ENCODE measurements around the gene IDNK.

Gene IDNK

GRCh38 chr9:83623679-83624076 is 735 bp downstream of the IDNK start:
- Mint-ChIP-seq H3K36me3 (no peaks in the 10 kb centered on the region), H3K4me1 (peaks cover 30% of the 10 kb centered on the region), H3K27me3 (no peaks in the 10 kb centered on the region), H3K9me3 (no peaks in the 10 kb centered on the region), H3K4me3 (peak overlapping the region; percentile 91), H3K27ac (peak overlapping the region; percentile 89)

DNA sequence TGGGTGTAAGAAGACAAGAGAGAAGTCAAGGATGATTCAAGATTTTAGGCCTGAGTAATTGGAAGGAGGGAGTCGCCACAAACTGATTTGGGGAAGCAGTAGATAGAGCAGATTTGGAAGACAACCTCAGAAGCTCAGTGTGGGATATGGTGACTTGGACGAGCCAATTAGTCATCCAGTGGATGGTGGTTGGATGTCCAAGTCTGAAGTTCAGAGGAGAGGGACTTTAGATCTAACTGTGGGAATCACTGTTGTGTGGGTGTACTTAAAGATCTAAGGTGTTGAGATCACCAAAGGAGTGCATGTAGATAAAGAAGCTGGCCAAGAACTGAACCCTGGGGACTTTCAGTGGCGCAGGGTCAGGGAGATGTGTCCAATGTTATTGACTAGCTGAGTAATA is 2.2 kb downstream of the IDNK start:
- H3K36me3 Mint-ChIP-seq = no peaks in the 10 kb centered on the region
- peaks cover 30% of the 10 kb centered on the region for H3K4me1 Mint-ChIP-seq
- H3K27ac Mint-ChIP-seq = peak overlapping the region; percentile 57
- H3K9me3 Mint-ChIP-seq = no peaks in the 10 kb centered on the region
- H3K4me3 Mint-ChIP-seq = no peak overlapping the region
- H3K27me3 Mint-ChIP-seq = no peaks in the 10 kb centered on the region

DNA sequence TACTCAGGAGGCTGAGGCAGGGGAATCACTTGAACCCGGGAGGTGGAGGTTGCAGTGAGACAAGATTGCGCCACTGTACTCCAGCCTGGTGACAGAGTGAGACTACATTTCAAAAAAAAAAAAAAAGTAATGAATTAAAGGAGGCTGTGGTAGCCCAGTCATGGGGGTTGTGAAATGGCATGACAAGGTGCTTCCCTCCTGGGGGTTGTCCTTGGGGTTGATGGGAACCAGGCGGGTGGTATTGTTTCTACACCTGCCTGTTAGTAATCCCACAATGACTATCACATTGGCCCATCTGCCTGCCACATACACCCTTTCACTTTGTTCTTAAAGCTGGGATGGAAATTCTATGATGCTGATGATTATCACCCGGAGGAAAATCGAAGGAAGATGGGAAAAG is 5.6 kb downstream of the IDNK start:
- peaks cover 2% of the 10 kb centered on the region for H3K36me3 Mint-ChIP-seq
- H3K4me1 Mint-ChIP-seq = peaks cover 25% of the 10 kb centered on the region
- no peak overlapping the region for H3K27ac Mint-ChIP-seq
- H3K4me3 Mint-ChIP-seq = no peak overlapping the region
- H3K9me3 Mint-ChIP-seq = no peaks in the 10 kb centered on the region
- H3K27me3 Mint-ChIP-seq = no peaks in the 10 kb centered on the region

GRCh38 chr9:83629433-83630104 is 6.6 kb downstream of the IDNK start:
- H3K27me3 Mint-ChIP-seq = no peaks in the 10 kb centered on the region
- no peak overlapping the region for H3K27ac Mint-ChIP-seq
- no peaks in the 10 kb centered on the region for H3K9me3 Mint-ChIP-seq
- H3K4me3 Mint-ChIP-seq = no peak overlapping the region
- H3K4me1 Mint-ChIP-seq = peaks cover 15% of the 10 kb centered on the region
- peaks cover 2% of the 10 kb centered on the region for H3K36me3 Mint-ChIP-seq

- Mint-ChIP-seq H3K9me3 (no peaks in the 10 kb centered on the region), H3K27ac (no peak overlapping the region), H3K36me3 (peaks cover 2% of the 10 kb centered on the region), H3K27me3 (no peaks in the 10 kb centered on the region), H3K4me3 (no peak overlapping the region), H3K4me1 (peaks cover 8% of the 10 kb centered on the region)
These were observed 8.1 kb downstream of the IDNK start for GRCh38 chr9:83630938-83631457.

DNA sequence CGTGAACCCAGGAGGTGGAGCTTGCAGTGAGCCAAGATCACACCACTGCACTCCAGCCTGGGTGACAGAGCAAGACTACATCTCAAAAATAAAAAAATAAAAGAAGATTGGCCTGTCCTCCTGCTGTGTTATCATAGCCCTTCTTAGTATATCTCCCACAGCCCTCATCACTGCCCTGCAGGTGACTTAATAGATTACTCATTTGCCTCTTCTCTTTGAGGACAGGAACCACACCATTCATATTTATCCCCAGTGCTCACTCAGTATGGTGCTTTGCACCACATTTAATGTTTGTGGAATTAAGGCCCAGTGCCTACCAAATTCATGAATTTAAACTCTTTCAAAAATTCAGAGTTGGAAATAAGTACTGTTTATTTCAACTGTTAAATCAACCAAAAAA is 10.3 kb downstream of the IDNK start:
- H3K4me1 Mint-ChIP-seq = peaks cover 4% of the 10 kb centered on the region
- no peaks in the 10 kb centered on the region for H3K9me3 Mint-ChIP-seq
- peaks cover 4% of the 10 kb centered on the region for H3K36me3 Mint-ChIP-seq
- H3K27me3 Mint-ChIP-seq = no peaks in the 10 kb centered on the region
- H3K27ac Mint-ChIP-seq = no peak overlapping the region
- no peak overlapping the region for H3K4me3 Mint-ChIP-seq

- no peaks in the 10 kb centered on the region for H3K9me3 Mint-ChIP-seq
- peaks cover 4% of the 10 kb centered on the region for H3K36me3 Mint-ChIP-seq
- no peak overlapping the region for H3K4me3 Mint-ChIP-seq
- no peaks in the 10 kb centered on the region for H3K27me3 Mint-ChIP-seq
- H3K27ac Mint-ChIP-seq = no peak overlapping the region
- peaks cover 4% of the 10 kb centered on the region for H3K4me1 Mint-ChIP-seq
These were observed 10.7 kb downstream of the IDNK start for GRCh38 chr9:83633676-83634075.

GRCh38 chr9:83636813-83637212 is 13.9 kb downstream of the IDNK start:
- H3K27me3 Mint-ChIP-seq = no peaks in the 10 kb centered on the region
- no peak overlapping the region for H3K27ac Mint-ChIP-seq
- peaks cover 2% of the 10 kb centered on the region for H3K36me3 Mint-ChIP-seq
- H3K9me3 Mint-ChIP-seq = no peaks in the 10 kb centered on the region
- H3K4me1 Mint-ChIP-seq = peaks cover 4% of the 10 kb centered on the region
- no peak overlapping the region for H3K4me3 Mint-ChIP-seq

DNA sequence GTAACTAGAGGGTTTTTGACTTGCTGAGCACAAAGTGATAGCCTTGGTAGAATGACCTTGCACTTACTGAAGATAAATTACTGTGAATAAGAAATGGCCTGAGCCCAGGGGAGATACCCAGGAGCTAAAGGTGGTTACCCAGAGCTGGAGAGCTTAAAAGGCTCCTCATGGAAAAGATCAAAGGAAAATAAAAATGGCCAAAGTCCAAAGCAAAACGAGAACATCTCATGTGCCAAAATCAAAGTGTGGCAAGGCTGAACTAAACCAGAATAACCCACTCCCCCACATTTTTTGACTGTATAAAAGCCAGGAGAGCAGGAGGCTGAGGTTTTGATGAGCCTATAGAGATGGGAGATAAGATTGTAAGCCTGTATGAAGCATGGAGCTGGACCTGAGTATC is 14.4 kb downstream of the IDNK start:
- H3K36me3 Mint-ChIP-seq = peaks cover 2% of the 10 kb centered on the region
- H3K27ac Mint-ChIP-seq = no peak overlapping the region
- no peak overlapping the region for H3K4me3 Mint-ChIP-seq
- H3K4me1 Mint-ChIP-seq = no peaks in the 10 kb centered on the region
- H3K9me3 Mint-ChIP-seq = no peaks in the 10 kb centered on the region
- H3K27me3 Mint-ChIP-seq = no peaks in the 10 kb centered on the region

DNA sequence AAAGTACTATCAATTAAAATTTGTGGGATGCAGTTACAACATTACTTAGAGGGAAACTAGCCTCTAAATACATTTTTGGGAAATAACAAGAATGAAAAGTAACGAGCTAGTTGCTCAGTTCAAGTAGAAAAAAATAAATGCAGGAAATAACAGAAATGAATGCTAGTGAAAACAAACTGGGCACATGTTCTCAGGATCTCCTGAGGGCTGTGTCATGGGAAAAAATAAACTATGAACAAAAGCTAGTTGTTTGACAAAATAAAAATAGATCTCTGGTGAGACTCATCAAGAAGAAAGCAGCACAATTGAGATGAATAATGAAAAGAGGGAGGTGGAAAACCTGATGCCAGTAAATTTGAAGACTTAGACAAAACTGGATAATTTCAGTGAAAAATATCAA is 16.3 kb downstream of the IDNK start:
- Mint-ChIP-seq H3K27ac (no peak overlapping the region), H3K27me3 (no peaks in the 10 kb centered on the region), H3K9me3 (no peaks in the 10 kb centered on the region), H3K4me3 (no peak overlapping the region), H3K36me3 (peaks cover 2% of the 10 kb centered on the region), H3K4me1 (no peaks in the 10 kb centered on the region)

GRCh38 chr9:83642793-83643192 is 19.9 kb downstream of the IDNK start:
- Mint-ChIP-seq H3K27me3 (no peaks in the 10 kb centered on the region), H3K27ac (no peak overlapping the region), H3K4me3 (no peak overlapping the region), H3K36me3 (no peaks in the 10 kb centered on the region), H3K9me3 (no peaks in the 10 kb centered on the region), H3K4me1 (peaks cover 4% of the 10 kb centered on the region)

- H3K27me3 Mint-ChIP-seq = no peaks in the 10 kb centered on the region
- no peak overlapping the region for H3K4me3 Mint-ChIP-seq
- H3K9me3 Mint-ChIP-seq = no peaks in the 10 kb centered on the region
- no peak overlapping the region for H3K27ac Mint-ChIP-seq
- H3K36me3 Mint-ChIP-seq = peaks cover 4% of the 10 kb centered on the region
- H3K4me1 Mint-ChIP-seq = peaks cover 4% of the 10 kb centered on the region
These were observed 23.7 kb downstream of the IDNK start for GRCh38 chr9:83646500-83647239.

- H3K27ac Mint-ChIP-seq = no peak overlapping the region
- H3K36me3 Mint-ChIP-seq = peaks cover 21% of the 10 kb centered on the region
- no peaks in the 10 kb centered on the region for H3K9me3 Mint-ChIP-seq
- no peaks in the 10 kb centered on the region for H3K27me3 Mint-ChIP-seq
- peaks cover 9% of the 10 kb centered on the region for H3K4me1 Mint-ChIP-seq
- no peak overlapping the region for H3K4me3 Mint-ChIP-seq
These were observed 26.1 kb downstream of the IDNK start for GRCh38 chr9:83649080-83649479.

DNA sequence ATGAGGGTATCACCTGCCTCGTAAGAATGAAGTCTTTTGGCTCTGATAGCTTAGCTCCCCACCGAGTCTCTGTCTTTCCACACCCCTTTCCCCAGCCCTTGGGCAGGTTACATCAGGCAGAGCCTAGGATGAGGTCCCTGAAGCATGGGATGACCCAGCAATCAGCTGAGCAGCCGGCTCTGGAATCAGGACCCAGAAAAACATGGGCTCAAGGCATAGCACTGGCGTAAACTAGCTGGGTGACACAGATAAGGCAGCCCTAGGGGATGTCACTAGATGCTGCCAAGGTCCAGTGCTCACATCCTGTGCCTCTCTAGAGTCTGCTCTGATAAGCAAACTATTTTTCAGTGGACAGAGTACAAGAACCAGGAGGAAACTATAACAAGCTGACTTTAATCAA is 26.6 kb downstream of the IDNK start:
- H3K4me3 Mint-ChIP-seq = no peak overlapping the region
- peaks cover 9% of the 10 kb centered on the region for H3K4me1 Mint-ChIP-seq
- H3K9me3 Mint-ChIP-seq = no peaks in the 10 kb centered on the region
- H3K36me3 Mint-ChIP-seq = peaks cover 24% of the 10 kb centered on the region
- H3K27me3 Mint-ChIP-seq = no peaks in the 10 kb centered on the region
- no peak overlapping the region for H3K27ac Mint-ChIP-seq

GRCh38 chr9:83651558-83651957 is 28.6 kb downstream of the IDNK start:
- Mint-ChIP-seq H3K4me3 (no peak overlapping the region), H3K27ac (no peak overlapping the region), H3K27me3 (no peaks in the 10 kb centered on the region), H3K36me3 (peaks cover 34% of the 10 kb centered on the region), H3K9me3 (no peaks in the 10 kb centered on the region), H3K4me1 (peaks cover 9% of the 10 kb centered on the region)

- H3K27me3 Mint-ChIP-seq = no peaks in the 10 kb centered on the region
- H3K27ac Mint-ChIP-seq = no peak overlapping the region
- H3K4me1 Mint-ChIP-seq = peaks cover 8% of the 10 kb centered on the region
- H3K36me3 Mint-ChIP-seq = peaks cover 34% of the 10 kb centered on the region
- no peaks in the 10 kb centered on the region for H3K9me3 Mint-ChIP-seq
- H3K4me3 Mint-ChIP-seq = no peak overlapping the region
These were observed 29.5 kb downstream of the IDNK start for GRCh38 chr9:83652433-83652832.
